Right forelimb (tissue), 1 donor: Measurements from ENCODE around the gene ZNF554.
"Not testable (repeated sequence)": the region's sequence is repeated elsewhere in the genome, so short reads cannot be mapped to it uniquely, and the experiment has no call there.

Source experiments
- DNase-seq: peaks from one replicate; pipeline ENCODE4 v3.0.0-alpha.2; 2018

ZNF554 gene

DNA sequence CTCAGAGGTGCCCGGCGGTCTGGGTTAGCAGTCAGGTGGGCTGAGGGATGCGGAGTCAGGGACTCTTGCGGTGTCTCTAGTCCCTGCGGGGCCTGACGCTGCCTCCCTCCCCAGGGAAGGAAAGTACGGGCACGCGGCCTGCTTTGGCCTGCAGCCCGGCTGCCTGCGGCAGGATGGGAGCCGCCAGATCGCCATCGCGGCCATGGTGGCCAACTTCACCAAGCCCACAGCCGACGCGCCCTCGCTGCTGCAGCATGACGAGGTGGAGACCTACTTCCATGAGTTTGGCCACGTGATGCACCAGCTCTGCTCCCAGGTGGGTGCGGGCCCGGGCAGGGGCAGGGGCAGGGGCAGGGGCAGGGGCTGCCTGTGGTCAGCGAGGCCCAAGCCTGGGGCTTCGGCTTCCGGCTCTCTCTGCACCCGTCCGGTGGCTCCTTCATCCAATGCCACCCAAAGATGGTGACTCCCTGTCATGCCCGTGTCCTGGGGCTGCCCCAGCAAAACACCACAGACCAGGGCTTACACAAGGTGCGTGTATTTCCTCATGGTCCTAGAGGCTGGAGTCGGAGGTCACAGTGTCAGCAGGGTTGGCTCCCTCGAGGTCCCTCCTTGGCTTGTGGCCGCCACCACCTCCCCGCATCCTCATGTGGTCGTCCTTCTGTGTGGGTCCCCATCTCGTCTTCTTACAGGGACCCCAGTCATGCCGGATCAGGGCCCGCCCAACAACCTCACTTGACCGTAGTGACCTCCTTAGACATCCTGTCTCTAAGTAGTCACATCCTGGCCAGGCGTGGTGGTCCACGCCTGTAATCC, 11.3 kb upstream of the ZNF554 start:
- no peak for DNase-seq

DNA sequence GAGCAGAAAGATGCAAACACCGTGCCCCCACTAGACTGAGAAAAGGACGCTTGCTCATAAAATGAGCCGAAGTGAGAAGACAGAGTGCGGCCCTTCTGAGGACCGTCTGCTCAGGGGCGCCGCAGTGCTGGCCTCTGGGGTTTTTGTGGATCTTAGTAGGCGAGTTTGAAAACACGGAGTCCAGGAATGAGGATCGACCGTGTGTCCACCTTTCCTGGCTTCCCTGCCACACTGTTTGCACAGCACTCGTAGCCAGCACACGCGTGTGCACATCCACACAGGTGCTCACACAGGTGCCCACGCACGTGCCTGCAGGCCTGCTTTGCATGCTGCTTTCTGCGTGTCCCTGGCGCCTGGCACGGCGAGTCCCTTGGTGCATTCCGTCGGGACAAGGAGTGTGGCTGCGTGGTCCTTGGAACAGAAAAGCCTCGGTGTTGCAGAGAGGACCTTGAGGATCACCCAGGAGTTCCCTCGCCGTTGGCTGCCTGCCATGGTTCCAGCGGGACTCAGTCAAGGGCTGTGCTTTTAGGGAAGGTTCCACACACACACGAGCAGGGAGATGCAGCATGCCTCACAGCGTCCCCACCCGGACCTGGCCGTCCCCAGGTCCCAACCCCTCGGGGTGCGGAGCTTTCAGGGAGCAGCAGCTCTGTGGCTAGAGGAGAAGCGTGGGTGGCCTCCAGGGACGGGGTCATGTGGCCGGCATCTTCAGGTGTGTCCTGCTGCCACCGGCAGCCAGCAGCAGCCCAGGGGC, 10.1 kb upstream of the ZNF554 start:
- no peak for DNase-seq

DNA sequence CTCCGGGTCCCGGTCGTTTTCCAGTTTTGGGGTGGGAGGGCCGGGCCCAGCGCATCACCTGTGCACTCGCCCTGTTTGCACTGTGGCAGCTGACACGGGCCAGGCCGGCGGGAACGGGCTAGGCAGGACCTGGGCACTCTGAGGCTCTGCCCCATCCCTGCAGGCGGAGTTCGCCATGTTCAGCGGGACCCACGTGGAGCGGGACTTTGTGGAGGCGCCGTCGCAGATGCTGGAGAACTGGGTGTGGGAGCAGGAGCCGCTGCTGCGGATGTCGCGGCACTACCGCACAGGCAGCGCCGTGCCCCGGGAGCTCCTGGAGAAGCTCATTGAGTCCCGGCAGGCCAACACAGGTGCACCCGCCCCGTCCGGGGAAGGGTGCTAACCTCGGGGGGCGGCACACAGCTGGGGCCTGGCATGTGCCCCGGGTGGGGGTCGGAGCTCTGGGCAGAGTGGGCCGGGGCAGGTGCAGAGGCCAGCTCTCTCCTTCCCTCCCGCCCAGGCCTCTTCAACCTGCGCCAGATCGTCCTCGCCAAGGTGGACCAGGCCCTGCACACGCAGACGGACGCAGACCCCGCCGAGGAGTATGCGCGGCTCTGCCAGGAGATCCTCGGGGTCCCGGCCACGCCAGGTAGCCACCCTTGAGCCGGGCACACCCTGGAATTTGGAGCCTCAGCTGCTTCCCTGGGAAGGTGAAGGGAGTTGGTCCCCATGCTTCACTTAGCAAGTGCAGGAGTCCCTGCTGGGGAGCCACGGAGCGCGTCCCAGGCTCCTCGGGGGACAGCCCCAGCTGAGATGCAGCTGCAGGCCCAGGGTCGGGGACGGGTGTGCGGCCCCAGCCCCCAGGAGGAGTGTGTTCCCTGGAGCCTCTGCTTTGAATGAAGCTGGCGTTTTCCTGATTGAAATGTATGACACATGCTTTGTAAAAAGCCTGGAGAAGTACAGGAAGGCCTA, 9.3 kb upstream of the ZNF554 start:
- DNase-seq, result no peak

DNA sequence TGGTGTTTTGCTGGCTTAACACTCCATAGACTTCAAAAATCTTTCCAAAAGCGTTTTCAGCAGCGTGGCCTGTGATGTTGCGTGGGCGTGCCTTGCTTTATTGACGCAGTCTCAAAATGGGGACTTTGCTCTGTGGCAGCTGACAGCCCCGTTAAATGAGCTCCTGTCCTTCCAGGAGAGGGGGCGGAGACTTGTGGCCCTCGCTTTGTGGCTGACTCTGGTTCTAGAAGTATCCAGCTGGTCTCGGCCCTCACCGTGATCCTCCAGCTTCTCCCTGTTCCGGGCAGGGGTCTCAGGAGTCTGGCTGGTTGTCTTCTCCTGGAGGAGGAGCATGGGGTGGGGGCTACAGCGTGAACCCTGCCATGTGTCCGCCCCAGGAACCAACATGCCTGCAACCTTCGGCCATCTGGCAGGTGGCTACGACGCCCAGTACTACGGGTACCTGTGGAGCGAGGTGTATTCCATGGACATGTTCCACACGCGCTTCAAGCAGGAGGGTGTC, 8.4 kb upstream of the ZNF554 start:
- DNase-seq, result no peak

DNA sequence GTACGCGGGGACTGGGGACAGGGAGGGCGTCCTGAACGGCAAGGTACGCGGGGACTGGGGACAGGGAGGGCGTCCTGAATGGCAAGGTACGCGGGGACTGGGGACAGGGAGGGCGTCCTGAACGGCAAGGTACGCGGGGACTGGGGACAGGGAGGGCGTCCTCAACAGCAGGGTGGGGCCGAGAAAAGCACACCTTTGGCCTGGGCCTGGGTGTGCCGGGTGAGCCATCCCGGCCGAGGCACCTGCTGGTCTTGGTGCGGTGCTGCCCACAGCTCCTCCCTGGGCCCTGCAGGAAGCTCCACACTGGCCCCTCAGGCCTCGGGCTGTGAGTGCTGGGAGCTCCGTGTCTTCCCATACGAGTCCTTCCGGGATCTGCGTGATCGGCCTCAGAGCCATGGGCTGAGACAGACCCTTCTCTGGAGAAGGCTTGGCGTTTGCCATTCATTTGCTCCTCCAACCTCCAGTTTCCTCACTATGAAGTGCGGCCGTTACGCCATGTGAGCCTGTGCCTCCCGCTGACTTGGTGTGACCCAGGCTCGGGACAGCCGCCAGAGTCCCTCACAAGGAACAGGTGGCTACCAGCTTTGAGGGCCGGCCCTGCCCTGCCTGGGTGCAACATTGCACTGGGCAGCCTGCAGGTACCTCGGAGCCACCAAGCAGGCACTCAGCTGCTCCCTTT, 7.8 kb upstream of the ZNF554 start:
- DNase-seq, result no peak

DNA sequence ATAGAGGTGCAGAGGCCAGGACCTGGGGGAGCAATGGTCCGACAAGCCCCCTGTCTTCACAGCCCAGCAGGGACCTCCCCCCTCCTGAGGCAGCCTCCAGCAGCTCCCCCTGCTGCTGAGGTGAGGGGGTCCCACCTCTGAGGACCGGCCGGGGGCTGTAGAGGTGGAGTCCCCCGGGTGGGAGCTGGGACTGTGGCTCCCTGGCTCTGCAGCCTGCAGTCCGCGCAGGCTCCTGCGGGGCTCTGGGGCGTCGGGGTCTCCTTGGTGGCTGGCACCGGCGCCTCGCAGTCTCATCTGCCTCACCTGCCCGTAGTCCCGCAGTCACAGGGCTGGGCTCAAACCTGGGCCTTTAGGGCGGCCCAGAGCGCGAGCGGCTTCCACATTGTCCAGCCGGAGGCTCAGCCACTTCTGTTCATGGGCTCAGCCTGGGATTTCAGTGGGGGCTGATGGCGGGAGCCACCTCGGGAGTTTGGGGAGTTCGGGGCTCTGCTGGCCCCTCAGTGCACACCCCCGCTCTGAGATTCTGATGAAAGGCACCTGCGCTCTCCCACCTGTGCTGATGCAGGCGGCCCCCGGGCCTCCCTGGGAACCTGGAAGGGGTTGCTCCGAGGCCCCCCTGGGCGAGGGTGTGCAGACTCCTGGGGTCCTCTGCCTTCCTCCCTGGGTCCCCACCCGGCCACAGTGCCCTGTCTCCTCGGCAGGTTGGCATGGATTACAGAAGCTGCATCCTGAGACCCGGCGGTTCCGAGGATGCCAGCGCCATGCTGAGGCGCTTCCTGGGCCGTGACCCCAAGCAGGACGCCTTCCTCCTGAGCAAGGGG, 7.0 kb upstream of the ZNF554 start:
- no peak for DNase-seq

DNA sequence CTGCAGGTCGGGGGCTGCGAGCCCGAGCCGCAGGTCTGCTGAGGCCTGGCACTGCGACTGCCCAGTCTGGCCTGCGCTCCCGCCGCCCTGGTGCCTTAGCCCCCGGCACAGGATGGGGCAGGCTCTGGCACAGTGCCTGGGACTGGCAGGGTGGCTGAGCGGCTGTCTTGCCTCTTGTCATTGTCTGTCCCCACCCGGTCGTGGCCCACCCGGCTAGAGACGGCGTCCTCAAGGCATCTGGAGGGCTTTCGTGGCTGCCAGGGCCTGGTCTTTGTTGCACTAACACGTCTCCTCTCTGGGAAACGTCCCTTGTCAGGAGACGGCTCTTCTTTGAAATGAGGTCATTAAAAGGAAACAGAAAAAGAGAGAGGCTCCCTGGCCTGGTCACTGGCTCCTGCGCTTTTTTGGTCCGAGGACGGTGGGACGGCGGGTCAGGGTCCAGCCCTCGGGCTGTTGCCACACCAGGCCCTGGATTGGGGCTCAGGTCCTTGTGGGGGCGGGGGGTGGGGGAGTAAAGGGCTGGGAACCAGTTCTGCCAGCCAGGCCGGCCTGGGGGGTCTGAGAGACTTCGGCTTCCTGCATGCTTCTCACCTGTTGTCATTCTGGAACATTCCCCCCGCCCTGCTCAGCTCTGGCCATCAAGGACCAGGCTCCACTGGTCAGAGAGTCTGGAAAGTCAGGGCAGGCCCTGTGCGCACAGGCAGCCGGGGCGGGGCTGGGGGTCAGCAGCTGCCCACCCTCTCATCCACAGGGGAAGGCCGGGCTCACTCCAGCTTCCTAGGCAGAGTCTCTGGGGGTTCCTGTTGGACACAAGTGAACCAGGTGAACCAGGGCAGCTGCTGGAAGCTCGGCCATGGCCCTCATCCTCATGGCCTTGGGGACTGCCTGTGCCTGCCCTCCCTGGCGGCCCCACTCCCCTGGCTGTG, 6.2 kb upstream of the ZNF554 start:
- no peak for DNase-seq

DNA sequence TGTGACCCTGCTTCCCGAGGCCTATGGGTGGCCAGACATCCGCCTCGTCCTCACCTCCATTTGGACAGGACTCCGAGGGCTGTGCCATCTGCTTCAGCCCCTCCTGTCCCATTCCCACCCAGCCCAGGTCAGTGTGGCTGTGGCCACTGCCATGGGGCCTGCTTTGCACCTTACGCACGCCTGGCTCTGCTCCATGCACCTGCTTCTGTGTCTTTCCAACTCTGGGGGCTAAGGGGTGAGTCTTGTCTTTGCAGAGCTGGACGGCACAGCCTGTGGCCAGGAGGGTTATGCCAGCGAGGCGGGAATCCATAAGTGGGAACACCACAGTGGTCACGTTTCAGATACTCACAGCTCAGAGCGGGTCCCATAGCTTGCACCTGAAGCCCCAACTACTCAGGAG, 5.2 kb upstream of the ZNF554 start:
- no peak for DNase-seq

DNA sequence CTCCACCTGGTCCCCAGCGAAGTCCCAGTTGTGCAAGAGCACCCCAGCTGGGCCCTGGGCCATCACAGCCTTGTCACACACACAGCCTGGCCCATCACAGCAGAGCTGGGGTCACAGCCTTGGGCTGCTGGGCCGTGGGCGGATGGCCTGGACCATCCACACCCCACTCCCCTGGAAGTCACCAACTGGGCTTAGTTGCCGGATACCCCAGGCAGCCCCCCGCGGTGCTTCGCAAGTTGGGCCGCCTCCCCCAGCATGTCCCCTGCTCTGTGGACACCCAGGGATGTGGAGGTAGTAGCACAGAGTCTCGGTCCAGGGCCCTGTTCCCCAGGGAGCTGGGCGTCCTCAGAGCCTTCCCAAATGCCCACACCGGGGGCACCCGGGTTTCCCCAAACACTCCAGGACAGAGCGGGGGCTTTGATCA, 4.5 kb upstream of the ZNF554 start:
- DNase-seq, result no peak

DNA sequence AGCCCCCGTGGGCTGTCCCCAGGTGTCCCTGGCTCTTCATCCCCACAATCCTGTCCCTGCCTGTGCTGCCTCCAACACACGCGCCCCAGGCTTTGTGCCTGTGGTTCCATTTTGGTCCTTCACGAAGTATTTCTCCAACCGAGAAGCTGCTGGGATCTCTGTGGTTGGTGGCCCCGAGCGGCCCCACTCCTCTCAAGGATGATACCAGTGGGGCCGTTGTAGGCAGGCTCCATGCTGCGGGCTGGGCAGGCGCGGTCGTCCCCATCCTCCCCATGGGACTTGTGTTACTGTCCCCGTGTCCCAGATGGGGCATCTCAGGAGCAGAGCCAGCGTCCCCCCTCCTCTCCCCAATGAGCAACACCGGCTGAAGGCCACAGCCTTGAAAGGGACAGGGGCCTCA, 3.7 kb upstream of the ZNF554 start:
- DNase-seq, result no peak

DNA sequence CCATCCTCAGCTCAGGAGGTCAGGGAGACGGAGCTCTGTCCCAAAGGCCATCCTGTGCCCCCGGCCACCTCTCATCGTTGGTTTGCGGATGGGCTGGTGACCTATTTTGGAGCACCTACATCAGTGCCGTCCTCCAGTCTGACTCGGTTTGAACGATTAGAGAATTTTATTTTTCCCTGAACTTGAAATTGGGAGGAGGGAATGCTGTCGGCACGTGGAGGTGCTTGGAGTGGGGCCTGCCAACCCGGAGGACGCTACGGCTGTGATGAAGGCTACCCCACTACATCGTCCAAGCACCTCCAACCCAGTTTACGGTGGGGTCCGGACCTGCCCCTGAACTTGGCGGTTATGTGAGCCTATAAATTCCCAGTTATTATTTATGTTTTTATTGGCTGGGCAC, 3.0 kb upstream of the ZNF554 start:
- DNase-seq, result no peak

DNA sequence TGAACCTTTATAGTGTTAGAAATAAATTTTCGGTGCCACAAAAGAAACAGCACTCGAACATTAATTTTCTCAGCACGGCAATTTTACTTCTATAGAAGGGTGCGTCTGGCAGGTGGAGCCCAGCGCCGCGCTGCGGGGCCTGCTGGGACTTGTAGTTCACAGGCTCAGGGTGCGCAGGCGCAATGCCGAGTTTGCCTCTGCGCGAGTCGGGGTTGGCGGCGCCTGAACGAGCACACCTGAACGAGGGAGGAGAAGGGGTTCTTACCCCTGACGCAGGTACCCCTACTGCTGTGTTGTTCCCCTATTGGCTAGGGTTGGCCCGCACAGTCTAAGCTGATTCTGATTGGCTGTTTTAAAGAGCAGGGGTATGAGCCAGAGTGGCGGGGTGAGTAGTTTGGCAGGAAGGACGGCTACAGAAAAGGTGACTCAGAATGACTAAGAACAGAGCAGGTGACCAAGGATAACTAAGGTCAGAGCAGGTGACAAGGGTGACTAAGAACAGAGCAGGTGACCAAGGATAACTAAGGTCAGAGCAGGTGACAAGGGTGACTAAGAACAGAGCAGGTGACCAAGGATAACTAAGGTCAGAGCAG, 2.3 kb upstream of the ZNF554 start:
- not testable (repeated sequence) for DNase-seq

DNA sequence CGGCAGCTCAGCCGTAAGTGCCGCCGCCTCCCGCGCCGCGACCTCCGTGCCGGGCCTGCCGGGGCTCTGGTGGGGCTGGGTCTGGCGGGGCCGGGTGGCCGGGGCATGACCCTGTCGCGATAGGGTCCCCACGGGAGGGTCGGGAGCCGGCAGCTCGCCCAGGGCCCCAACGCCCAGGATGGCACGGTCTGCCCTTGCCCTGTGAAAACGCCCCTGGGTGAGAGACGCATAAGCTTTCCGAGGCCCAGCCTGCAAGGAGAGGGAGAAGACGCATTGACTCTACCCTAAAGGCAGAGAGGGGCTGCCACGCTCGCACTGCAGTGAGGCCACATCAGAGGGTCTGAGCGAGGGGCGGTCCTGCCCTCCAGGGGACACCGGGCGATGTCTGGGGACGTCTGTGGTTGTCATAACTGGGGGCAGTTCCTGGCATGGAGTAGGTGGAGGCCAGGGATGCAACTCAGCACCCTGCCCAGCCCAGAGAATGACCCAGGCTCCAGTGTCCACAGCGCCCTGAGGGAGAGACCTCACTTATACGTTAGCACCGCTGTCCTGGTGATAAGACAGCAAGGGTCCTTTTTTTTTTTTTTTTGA, 539 bp downstream of the ZNF554 start:
- no peak for DNase-seq

DNA sequence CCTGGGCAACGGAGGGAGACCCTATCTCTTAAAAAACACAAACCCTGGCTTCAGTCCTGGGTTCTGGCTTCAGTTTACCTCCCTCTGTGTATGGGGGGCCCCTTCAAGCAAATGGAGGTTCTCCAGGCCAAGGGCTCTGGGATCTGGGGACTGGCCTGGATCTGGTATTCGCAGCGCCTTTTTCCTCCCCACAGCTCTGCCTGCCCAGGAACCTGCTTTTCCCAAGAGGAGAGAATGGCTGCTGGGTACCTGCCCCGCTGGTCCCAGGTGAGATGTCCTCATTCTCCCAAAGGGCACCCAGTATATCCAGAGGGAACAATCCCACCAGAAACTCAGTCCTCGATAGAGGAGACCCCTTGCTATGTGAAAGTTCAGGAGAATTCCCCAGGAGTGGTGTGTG, 3.2 kb downstream of the ZNF554 start:
- no peak for DNase-seq

DNA sequence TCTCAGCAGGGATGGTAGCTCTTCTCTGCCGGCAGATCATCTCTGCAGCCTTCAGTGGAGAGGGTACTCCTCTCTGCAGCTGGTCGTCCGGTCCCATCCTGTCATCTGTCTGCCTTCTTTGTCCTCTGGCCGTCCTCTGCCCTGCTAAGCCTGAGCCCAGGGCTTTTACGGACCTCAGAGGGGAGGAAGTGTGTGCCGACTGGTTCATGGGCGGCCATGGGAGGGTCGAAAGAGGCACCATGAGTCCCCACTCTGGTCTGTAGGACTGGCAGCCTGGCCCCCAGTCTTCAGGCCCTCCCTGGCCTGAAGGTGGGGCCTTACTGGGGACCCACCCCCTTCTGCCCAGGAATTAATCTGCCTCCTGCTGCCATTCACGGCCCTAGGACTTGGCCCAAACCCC, 4.0 kb downstream of the ZNF554 start:
- no peak for DNase-seq

DNA sequence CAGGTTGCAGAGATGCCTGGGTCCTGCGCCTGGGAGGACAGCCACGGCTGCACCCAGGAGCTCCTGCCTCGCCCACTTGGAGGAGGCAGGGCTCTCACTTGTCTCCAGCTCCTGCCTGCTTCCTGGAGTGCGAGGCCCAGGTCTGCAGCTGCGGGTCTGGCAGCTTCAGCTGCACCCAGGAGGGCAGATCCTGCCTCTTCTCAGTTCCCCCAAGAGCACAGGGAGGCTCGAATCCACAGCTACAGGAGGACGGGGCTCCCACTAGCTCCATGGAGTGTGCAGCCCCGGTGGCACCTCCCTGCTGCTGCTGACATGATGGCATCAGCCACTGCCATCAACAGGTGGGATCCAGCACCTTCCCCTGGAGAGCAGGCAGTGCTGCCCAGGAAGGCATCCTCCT, 4.5 kb downstream of the ZNF554 start:
- DNase-seq, result no peak

DNA sequence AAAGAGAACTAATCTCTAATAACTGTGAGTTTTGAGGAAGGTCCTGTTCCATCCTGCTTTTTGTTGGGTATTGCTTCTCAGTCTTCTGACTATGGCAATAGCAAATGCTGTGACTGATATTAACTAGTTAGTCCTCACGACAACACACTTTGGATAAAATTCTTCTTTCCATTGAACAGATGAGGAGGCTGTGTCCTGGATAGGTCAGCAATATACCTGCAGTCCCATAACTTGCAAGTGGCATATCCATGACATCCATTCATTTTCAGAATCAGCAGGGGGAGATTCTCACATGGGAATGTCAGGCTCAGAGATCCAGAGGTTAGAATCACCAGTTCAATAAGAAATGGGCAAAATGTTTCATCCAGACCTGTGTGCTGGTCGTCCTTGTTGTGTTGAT, 7.4 kb downstream of the ZNF554 start:
- DNase-seq, result no peak

DNA sequence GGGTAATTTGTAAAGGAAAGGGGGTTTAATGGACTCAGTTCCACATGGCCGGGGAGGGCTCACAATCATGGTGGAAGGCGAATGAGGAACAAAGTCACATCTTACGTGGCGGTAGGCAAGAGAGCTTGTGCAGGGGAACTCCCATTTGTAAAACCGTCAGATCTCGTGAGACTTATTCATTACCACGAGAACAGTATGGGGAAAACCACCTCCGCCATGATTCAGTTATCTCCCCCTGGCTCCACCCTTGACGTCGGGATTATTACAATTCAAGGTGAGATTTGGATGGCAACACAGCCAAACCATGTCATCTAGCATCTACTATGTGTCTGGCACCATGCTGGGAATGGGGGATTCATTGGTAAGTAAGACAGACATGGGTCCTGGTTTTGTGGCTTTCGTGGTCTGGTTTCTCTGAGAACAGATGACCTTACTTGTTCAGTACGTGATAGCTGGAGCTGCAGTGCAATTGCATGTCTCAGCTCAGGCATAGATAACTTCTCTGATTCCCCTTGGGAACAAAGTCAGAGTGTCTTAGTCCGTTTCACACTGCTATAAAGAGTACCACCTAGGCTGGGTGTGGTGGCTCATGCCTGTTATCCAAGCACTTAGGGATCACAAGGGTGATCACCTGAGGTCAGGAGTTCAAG, 8.3 kb downstream of the ZNF554 start:
- DNase-seq, result no peak

DNA sequence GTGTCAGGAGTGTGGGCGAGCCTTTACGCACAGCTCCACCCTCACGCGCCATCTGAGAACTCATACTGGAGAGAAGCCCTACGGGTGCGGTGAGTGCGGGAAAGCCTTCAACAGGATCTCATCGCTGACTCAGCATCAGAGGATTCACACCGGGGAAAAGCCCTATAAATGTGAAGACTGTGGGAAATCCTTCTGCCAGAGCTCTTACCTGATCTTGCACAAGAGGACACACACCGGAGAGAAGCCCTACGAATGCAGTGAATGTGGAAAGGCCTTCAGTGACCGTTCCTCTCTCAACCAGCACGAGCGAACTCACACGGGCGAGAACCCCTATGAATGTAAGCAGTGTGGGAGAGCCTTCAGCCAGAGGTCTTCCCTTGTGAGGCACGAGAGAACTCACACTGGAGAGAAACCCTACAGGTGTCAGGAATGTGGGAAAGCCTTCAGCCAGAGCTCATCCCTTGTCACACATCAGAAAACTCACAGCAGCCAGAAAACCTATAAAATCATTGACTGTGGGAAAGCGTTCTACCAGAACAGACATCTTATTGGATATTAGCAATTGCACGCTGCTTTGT, 14.7 kb downstream of the ZNF554 start:
- no peak for DNase-seq
